GM21786 (cell line): Measurements from ENCODE around the gene BMERB1.
"Not testable (repeated sequence)": the region's sequence is repeated elsewhere in the genome, so short reads cannot be mapped to it uniquely, and the experiment has no call there.

Source experiments
- ATAC-seq: cut with Tn5 transposase; IDR thresholded peaks from one replicate; pipeline ENCODE4 v1.9.1; 2021; ENCODE audit not compliant: unreplicated experiment

The BMERB1 gene

GRCh38 chr16:15519790-15520189 is 85.4 kb downstream of the BMERB1 start:
- ATAC-seq = no peak

GRCh38 chr16:15521390-15521757 is 87.0 kb downstream of the BMERB1 start:
- ATAC-seq = no peak

DNA sequence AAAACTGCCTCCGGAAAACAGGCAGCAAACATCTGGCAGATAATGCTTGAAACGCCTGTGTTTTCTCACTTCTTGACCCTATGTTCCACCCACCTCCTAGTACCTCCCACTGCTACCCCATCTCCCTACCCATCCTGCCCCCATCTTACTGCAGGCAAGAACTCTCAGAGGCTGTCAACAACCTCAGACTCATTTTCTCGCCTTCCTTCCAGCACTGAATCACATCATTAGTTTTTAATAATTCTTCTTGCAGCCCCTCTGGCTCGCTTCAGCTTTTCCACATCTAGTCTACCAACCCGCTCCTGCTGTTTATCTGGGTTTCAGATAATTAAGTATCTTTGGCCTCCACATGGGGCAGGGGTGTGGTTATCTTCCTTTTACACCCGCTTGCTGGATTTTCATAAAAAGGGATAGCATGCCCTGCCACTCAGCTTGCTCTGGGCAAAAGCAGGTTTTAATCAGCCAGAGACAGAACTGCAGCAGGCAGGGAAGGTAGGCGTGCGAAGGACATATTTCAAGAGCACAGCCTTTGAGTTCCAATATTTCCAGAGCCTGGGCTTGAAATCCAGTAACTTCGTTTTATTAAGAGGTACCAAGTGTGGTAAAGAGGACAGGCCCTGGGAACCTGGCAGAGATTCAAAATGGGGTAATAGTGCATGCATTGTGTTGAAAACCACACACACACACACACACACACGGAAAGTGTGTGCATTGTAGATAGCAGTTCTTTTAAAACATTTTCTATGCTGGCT is 87.5 kb downstream of the BMERB1 start:
- ATAC-seq = no peak

DNA sequence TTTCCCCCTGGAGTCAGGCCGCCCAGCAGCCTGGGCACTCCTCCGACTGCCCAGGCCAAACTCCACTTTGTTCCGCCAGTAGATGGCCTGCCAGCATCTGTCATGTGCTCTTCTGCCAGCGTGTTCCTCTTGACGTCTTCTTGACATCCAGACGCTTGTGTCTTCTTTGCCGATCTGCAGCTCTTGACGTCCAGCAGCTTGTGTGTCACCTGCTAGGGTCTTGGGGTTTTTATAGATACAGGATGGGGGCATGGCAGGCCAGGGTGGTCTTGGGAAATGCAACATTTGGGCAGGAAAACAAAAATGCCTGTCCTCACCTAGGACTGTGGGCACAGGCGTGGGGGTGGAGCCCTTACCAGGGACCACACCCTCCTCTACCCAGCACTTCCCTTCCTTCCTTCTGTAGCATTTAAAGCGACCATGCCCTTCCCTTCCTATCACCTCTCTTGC is 88.7 kb downstream of the BMERB1 start:
- no peak for ATAC-seq

- ATAC-seq = no peak
Observed at GRCh38 chr16:15523939-15524338, 89.6 kb downstream of the BMERB1 start.

DNA sequence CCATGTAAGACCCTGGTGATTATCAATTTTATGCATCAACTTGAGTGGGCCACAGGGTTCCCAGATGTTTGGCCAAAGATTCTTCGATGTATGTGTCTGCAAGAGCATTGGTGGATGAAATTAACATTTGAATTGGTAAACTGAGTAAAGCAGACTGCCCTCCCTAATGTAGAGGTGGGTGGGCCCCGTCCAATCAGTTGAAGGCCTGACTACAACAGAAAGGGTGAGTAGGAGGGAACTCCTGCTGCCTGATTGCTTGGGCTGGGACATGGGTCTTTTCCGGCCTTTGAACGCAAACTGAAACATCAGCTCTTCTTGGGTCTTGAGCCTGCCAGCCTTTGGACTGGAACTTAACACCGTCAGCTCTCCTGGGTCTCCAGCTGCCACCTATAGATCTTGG is 90.6 kb downstream of the BMERB1 start:
- no peak for ATAC-seq

- ATAC-seq = no peak
Observed at GRCh38 chr16:15526097-15526496, 91.7 kb downstream of the BMERB1 start.

DNA sequence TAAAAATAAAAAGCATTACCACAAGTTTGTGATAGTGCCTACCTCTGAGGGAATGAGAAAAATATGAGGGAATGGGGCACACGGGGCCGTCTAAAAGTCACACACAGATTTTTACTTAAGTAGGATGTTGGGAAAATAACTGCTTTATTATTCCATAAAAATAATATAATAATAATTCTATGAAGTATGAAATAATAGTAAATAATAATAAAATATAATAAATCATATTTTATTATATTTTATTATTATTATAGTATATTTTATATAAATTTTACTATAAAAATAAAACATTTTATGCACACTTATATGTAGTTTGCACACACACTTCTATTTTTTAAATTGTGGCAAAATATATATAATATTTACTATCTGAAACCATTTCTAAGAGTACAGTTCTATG is 92.3 kb downstream of the BMERB1 start:
- no peak for ATAC-seq

GRCh38 chr16:15529673-15530072 is 95.3 kb downstream of the BMERB1 start:
- no peak for ATAC-seq

DNA sequence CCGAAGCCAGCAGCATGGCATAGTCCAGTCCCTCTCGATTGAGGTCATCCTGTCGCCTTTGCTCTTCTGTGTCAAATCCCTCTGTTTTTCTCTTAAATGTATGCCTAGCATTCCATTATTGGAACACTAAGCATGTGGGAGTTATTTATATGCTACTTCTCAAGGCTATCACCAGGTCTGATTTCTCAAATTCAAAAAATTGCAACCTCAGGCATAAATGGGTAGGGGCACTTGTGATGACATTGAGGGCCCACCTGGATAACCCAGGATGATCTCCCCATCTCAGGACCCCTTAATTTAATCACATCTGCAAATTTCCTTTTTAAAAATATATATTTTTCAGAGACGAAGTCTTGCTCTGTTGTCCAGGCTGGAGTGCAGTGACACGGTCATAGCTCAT is 95.7 kb downstream of the BMERB1 start:
- ATAC-seq = no peak

DNA sequence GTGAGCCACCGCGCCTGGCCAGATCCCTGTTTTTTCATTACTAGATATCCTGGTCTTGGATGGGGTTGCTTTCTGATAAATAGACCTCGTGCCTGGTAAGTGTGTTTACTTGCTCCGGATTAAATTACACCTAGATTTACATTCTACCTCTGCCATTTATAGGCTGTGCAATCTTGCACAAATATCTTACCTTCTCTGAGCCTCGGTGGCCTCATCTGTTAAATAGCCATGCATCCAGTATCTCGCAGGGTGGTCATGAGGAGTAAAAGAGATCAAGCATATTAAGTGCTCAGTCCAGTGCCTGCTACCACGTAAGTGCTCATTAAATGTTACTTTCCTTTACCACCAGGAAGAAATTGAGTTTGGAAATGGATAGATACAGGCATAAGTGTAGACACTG is 98.4 kb downstream of the BMERB1 start:
- no peak for ATAC-seq

GRCh38 chr16:15533386-15533785 is 99.0 kb downstream of the BMERB1 start:
- ATAC-seq = no peak

- ATAC-seq = no peak
Observed at GRCh38 chr16:15535772-15536171, 101.4 kb downstream of the BMERB1 start.

DNA sequence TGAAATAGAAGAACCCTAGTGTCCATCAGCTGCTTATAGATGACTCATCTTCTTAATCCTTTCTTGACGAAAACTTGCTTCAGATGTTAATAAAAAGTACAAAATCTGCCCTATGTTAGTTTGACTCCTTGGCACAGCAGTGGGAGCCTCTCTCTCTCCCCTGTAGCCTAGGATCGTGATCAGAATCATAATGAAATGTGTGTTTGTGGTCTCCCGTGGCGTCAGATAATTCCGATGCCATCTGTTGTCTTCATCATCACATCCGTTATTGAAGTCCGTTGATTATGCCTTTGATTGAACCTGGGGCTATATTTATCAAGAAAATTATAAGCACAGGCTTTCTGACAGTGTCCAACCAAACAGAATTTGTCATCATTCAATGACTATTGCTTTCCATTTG is 102.5 kb downstream of the BMERB1 start:
- ATAC-seq = no peak

DNA sequence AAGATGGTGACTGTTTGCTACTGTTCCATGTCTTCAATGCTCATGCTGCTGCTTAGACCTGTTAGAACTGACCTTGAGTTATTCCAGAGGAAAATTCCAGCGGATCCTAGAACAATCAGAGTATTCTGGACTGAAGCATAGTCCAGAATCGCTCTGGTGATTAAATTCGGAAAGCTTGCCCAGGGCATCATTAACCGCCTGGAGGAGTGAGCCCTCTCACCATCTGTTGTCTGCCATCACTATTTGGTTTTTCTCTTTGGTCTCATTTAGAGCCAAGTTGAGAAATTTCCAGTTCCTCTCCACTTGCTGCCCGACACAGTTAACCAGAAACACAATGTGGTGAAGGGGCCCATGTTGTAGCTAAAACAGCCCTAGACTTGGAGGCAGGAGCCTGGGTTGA is 104.1 kb downstream of the BMERB1 start:
- ATAC-seq = no peak

- no peak for ATAC-seq
Observed at GRCh38 chr16:15539197-15539596, 104.8 kb downstream of the BMERB1 start.

GRCh38 chr16:15542261-15542660 is 107.9 kb downstream of the BMERB1 start:
- no peak for ATAC-seq

GRCh38 chr16:15542734-15543347 is 108.5 kb downstream of the BMERB1 start:
- no peak for ATAC-seq

- no peak for ATAC-seq
Observed at GRCh38 chr16:15544405-15544804, 110.0 kb downstream of the BMERB1 start.

GRCh38 chr16:15545544-15545943 is 111.2 kb downstream of the BMERB1 start:
- ATAC-seq = no peak

GRCh38 chr16:15547072-15547767 is 112.8 kb downstream of the BMERB1 start:
- ATAC-seq = not testable (repeated sequence)

GRCh38 chr16:15547768-15548096 is 113.3 kb downstream of the BMERB1 start:
- no peak for ATAC-seq
